Germinal center (tissue), 1 donor: Measurements from ENCODE around the gene CHD6.

Experiments
- DNase-seq: peaks from one replicate; pipeline ENCODE4 v3.0.0; 2012; ENCODE audit warnings: mixed read lengths, low spot score

CHD6 gene

DNA sequence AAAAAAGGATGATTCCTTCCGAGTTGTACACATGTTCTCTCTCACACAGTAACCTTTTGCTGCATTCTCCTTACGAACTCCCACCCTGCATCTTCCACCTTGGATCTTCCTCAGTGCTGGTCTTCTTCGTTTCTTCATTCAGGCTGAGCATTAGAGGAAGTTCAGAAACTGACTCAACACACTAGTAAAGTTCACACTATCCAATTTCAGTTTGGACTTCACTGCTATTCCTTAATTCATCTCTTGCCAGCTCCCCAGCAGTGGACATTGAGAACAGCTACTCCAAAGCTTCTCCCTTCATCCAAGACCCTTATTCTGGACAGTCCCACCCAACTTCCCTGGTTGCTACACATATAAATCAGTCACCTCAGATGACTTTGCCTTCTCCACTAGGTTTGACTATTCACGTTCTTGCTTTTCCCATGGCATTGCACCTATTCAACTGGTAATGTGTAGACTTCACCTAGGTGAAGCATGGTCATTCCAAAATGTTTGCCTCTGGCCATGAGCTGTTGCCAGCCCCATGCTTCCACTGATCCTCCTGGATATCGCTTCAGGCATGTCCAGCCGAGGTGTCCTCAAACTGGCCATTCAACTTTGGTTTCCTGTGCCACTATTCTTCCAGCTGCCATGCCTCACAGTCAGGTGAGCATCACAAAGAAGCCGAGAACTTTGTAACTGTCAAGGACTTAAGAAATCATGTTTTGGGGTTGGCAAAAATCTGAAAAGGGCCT lies 147.6 kb downstream of the CHD6 start:
- DNase-seq, result no peak

GRCh38 chr20:41469868-41470267 lies 148.3 kb downstream of the CHD6 start:
- no peak for DNase-seq

GRCh38 chr20:41468994-41469600 lies 149.1 kb downstream of the CHD6 start:
- no peak for DNase-seq

DNA sequence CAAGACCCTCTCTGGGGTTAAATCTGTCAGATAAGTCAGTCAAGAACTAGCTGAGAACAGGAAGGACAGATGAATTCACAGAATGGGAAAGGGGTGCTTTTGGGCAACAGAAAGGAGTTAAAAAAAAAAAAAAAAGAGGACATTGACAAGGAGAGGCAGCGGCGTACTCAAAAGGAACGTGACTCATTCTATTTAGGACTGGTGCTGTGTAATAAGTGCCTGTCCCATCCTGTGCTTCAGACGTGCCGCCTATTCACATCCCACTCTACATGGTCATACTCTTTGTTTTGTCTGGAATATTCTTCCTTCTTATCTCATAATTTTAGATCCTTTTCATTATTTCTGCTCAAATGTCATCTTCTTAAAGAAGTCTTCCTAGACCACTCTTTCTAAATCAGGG lies 150.5 kb downstream of the CHD6 start:
- no peak for DNase-seq

- no peak for DNase-seq
These were observed 151.0 kb downstream of the CHD6 start for GRCh38 chr20:41467220-41467619.

GRCh38 chr20:41463567-41463966 lies 154.6 kb downstream of the CHD6 start:
- no peak for DNase-seq

GRCh38 chr20:41462372-41463161 lies 155.6 kb downstream of the CHD6 start:
- no peak for DNase-seq

DNA sequence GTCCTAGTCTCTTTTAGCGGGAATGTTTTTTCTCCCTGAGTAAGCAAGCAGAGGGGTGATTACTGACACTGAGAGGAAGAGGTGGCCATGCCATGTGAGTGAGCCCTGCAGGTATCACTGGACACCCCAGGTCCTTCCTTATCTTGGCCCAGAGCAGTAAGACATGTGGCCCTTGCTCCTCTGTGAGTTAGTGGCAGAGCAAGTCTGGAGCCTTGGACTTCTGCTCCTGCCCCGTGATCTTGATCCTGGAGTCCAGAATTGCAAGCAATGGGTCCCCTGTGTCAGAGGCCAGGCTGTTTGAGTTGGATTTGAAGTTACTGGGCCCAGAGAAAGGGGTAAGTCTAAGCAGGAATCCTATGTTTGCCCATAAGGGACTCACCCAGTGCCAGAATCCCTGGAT lies 159.4 kb downstream of the CHD6 start:
- DNase-seq, result no peak

- no peak for DNase-seq
These were observed 160.9 kb downstream of the CHD6 start for GRCh38 chr20:41457173-41457857.

- no peak for DNase-seq
These were observed 161.8 kb downstream of the CHD6 start for GRCh38 chr20:41456351-41456750.

DNA sequence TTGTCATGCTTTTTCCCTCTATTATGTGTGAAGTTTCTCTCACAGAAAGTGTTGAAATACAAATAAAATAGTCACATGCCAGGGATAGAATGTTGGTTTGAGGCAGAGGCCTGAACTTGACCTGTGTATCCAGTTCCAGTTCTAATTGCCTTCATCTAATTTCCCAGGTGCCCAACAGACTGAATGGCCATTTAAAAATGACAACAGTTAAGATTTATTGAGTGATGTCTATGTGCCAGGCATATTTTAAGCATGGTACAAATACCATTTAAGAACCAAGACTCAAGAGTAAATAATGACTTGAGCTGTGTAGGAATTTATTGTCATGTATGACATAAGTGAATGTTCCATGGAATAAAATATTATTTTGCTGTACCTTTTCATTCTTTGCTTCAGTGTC lies 163.9 kb downstream of the CHD6 start:
- DNase-seq, result no peak

GRCh38 chr20:41453010-41453950 lies 164.9 kb downstream of the CHD6 start:
- no peak for DNase-seq

- no peak for DNase-seq
These were observed 166.0 kb downstream of the CHD6 start for GRCh38 chr20:41452226-41452625.

- DNase-seq, result no peak
These were observed 171.2 kb downstream of the CHD6 start for GRCh38 chr20:41447006-41447405.

GRCh38 chr20:41446456-41446855 lies 171.7 kb downstream of the CHD6 start:
- no peak for DNase-seq

- DNase-seq, result no peak
These were observed 173.4 kb downstream of the CHD6 start for GRCh38 chr20:41444821-41445220.

DNA sequence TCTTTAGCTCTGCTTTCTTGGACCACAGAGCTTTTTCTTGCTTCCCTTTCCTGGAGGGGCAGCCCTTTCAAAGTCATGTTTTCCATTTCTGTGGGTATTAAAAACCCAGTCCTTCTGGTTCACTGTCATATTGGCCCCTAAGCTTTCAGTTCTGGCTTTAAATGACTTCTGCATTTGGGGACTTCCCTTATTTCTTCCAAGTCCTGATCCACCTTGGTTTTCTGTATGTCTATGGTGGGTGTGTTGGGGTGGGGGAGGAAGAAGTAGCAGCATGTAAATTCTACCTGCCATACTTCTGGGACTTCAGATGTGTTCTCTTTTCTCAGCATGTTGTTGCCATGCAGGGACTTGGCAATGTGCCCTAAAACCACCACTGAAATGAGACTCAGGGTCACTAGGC lies 174.5 kb downstream of the CHD6 start:
- DNase-seq, result no peak

DNA sequence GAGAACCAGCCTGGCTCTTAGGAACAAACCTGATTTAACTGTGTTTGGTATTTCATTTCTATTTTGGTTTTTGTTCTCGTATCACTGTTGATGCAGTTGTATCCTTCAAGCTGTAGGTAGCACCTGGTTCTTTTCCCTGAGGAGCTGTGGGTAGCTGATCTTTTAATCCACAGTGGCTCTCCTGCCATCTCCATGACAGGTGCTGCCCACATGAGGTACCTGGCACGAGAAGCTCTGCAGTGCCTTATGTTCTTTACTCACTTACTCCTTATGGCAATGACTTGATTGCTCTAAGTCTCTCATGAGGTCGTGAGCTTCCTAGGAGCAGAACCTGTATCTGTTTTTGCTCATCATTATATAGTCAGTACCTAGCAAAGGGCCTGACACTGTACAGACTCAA lies 177.3 kb downstream of the CHD6 start:
- DNase-seq, result no peak

DNA sequence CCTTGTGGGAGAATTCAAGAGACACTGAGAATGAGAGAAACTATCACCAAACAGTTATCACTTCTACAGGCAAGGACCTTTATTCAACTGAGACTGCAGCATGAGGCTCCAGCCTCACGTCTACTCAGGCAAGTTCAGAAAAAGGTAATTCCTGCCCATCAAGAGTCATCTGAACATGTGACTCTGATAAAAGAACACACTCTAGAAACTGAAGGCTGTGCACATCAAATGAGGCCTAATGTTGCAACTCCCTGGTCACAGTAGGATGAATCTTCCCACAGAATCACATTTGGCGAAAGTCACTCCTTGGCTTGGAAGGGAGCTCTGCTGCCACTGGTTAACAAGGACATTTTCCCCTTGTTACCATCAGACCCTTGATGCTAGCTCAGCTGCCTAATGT lies 180.3 kb downstream of the CHD6 start:
- DNase-seq, result no peak

GRCh38 chr20:41436679-41437078 lies 181.5 kb downstream of the CHD6 start:
- no peak for DNase-seq

DNA sequence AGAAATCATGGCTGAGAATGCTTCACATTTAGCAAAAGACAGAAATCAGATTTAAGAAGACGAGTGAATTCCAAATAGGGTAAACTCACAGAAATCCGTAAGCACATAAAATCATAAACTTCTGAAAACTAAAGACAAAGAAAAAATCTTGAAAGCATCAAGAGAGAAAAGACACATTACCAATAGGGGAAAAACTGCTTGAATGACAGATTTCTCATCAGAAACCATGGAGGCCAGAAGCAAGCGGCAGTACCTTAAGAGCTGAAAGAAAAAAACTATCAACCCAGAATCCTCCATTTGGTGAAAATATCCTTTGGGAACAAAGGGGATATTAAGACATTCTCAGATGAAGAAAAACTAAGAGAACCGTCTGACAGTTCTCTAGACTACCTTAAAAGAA lies 185.0 kb downstream of the CHD6 start:
- no peak for DNase-seq
